K562 (cell line): ENCODE results near the gene CDK9. TPM values are rescaled to one million over a fixed set of nuclear protein-coding genes. Genes with fewer than 3 reads are reported as not detected.

ENCODE experiments used
- ATAC-seq: fragments of 200-7000 bp; cut with Tn5 transposase; 3 replicates; pipeline ENCODE4 v1.9.1; 2020; ENCODE audit warnings: moderate library complexity
- BruUV-seq: library from RNA; stranded (reverse); fragments of 400-500 nt; replicated peaks from 2 replicates; lab custom pipeline; 2021; lab: Mats Ljungman, UMichigan
- CTCF ChIA-PET: fragments of 300-600 bp; formaldehyde crosslinking; extraction: SDS; loops from one replicate; lab custom pipeline; 2021; ENCODE audit warnings: low intra/inter-chr PET ratio; lab: Yijun Ruan, JAX
- POLR2A ChIA-PET: fragments of 300-600, 350-650 bp; sonication (Branson Sonifier 250); formaldehyde crosslinking; extraction: SDS; loops from one replicate; lab custom pipeline; 2021; ENCODE audit warnings: antibody characterized with exemption, inconsistent platforms; lab: Yijun Ruan, JAX
- DNase-seq, 4 experiments: peaks; one replicate each; pipeline versions ENCODE4 v3.0.0 to v3.0.0-alpha.2; 2011 to 2018; ENCODE audit warnings: low spot score in 3 of 4, mixed read lengths in 3 of 4; ENCODE audit errors: extremely low read depth in 1 of 4
- FAIRE-seq: peaks from 2 replicates; lab custom pipeline; 2011; peaks lifted over from hg19 to GRCh38; lab: Jason Lieb, UNC
- H2AFZ ChIP-seq: 2 replicates; pipeline ENCODE4 v1.6.0; 2011; ENCODE audit warnings: low read depth, low read length, control low read depth, inconsistent platforms
- H3K27ac ChIP-seq: fragments of 200-600 bp; 3 replicates; pipeline ENCODE4 v1.8.0; 2011; ENCODE audit warnings: low read depth, mild to moderate bottlenecking, control low read depth, inconsistent platforms, low read length, moderate library complexity, mixed read lengths; ENCODE audit errors: extremely low read depth
- H3K27me3 ChIP-seq, 2 experiments: fragments of 300-600 bp in 1 of 2; 2 replicates in 1 of 2; 3 replicates in 1 of 2; pipeline versions ENCODE4 v1.6.0 to v1.8.0; 2011; ENCODE audit warnings: inconsistent platforms in 2 of 2, low read length in 2 of 2, mild to moderate bottlenecking in 1 of 2, mixed read lengths in 1 of 2, moderate library complexity in 1 of 2; ENCODE audit not compliant: control insufficient read depth in 2 of 2, insufficient read depth in 2 of 2
- H3K36me3 ChIP-seq: fragments of 300-600 bp; 3 replicates; pipeline ENCODE4 v1.8.0; 2011; ENCODE audit warnings: mild to moderate bottlenecking, low read length, inconsistent platforms; ENCODE audit not compliant: control insufficient read depth, insufficient read depth
- H3K4me1 ChIP-seq, 2 experiments: fragments of 200-600 bp in 1 of 2; replicated peaks in 1 of 2; 2 replicates in 1 of 2; 3 replicates in 1 of 2; pipeline versions ENCODE4 v1.5.1 to v1.8.0; 2011; ENCODE audit warnings: inconsistent platforms in 2 of 2, low read length in 2 of 2, mild to moderate bottlenecking in 1 of 2, mixed read lengths in 1 of 2, moderate library complexity in 1 of 2; ENCODE audit not compliant: control insufficient read depth in 2 of 2, insufficient read depth in 2 of 2
- H3K4me2 ChIP-seq: 2 replicates; pipeline ENCODE4 v1.6.1; 2011; ENCODE audit warnings: low read length, control low read depth, inconsistent platforms, mixed read lengths; ENCODE audit not compliant: insufficient read depth
- H3K4me3 ChIP-seq: fragments of 200-600 bp; sonication (generic), shearing (Covaris generic); 2 replicates; pipeline ENCODE4 v1.5.1; 2016; ENCODE audit warnings: control low read depth, inconsistent platforms
- H3K79me2 ChIP-seq: fragments of 200-600 bp; 3 replicates; pipeline ENCODE4 v1.8.0; 2011; ENCODE audit warnings: low read length, inconsistent platforms; ENCODE audit not compliant: control insufficient read depth, insufficient read depth
- H3K9ac ChIP-seq, 2 experiments: 2 replicates each; pipeline versions ENCODE4 v1.6.0 to v1.6.1; 2011; ENCODE audit warnings: low read depth in 2 of 2, low read length in 2 of 2, control low read depth in 1 of 2, inconsistent platforms in 1 of 2, mild to moderate bottlenecking in 1 of 2, mixed read lengths in 1 of 2; ENCODE audit not compliant: insufficient read depth in 1 of 2
- H3K9me1 ChIP-seq: one replicate; pipeline ENCODE4 v1.6.0; 2011; ENCODE audit warnings: inconsistent platforms, mild to moderate bottlenecking, low read length, moderate library complexity; ENCODE audit not compliant: control insufficient read depth, insufficient read depth
- H3K9me3 ChIP-seq: replicated peaks from 2 replicates; pipeline ENCODE4 v1.5.1; 2011; ENCODE audit warnings: low read depth, low read length, inconsistent platforms; ENCODE audit not compliant: control insufficient read depth, insufficient read depth
- H4K20me1 ChIP-seq: replicated peaks from 2 replicates; pipeline ENCODE4 v1.6.1; 2011; ENCODE audit warnings: low read length, inconsistent platforms, mixed read lengths; ENCODE audit not compliant: control insufficient read depth, insufficient read depth
- BHLHE40 ChIP-seq: IDR thresholded peaks from 2 replicates; pipeline ENCODE4 v1.6.1; 2011; ENCODE audit warnings: low read length, improper control_type of control experiment
- DIDO1 ChIP-seq: fragments of 450-650 bp; IDR thresholded peaks from 2 replicates; pipeline ENCODE4 v1.6.1; 2016; ENCODE audit warnings: low read depth, missing biosample characterization, missing genetic modification characterization
- IRF9 ChIP-seq: fragments of 450-650 bp; IDR thresholded peaks from 2 replicates; pipeline ENCODE4 v1.6.1; 2016; ENCODE audit warnings: missing biosample characterization, missing genetic modification characterization
- MAX ChIP-seq: sonication (generic); formaldehyde crosslinking; IDR thresholded peaks from 2 replicates; pipeline ENCODE4 v1.9.0; 2022; ENCODE audit warnings: mild to moderate bottlenecking, missing genetic modification reagents
- POLR3A ChIP-seq: IDR thresholded peaks from 2 replicates; pipeline ENCODE4 v1.6.1; 2011; ENCODE audit warnings: borderline replicate concordance, mild to moderate bottlenecking, moderate library complexity; ENCODE audit not compliant: insufficient read length, insufficient read depth; ENCODE audit errors: extremely low read depth
- USF1 ChIP-seq: sonication (generic); formaldehyde crosslinking; IDR thresholded peaks from 2 replicates; pipeline ENCODE4 v1.9.0; 2022; ENCODE audit warnings: mild to moderate bottlenecking, missing genetic modification reagents
- ZNF140 ChIP-seq: fragments of 250-450 bp; sonication (Bioruptor Pico); IDR thresholded peaks from 2 replicates; pipeline ENCODE4 v1.8.0; 2021; ENCODE audit warnings: moderate library complexity, mild to moderate bottlenecking, inconsistent platforms
- WGBS: fragments of 100-300 bp; shearing (Covaris generic); methylation state at CpG from one replicate; pipeline ENCODE4 v1.1.6; 2016; ENCODE audit warnings: low coverage, mixed read lengths; ENCODE audit not compliant: insufficient coverage; ENCODE audit errors: missing lambda C conversion rate; 5-methylcytosine and 5-hydroxymethylcytosine counted together
- in situ Hi-C: fragments of 300-500 bp; cut with MboI; formaldehyde crosslinking; loops from 4 replicates; pipeline ENCODE4 v1.15.0; 2018; ENCODE audit warnings: inconsistent platforms, mixed read lengths
- intact Hi-C: fragments of 100-400 bp; cut with micrococcal nuclease; formaldehyde crosslinking; loops from 2 replicates; pipeline ENCODE4 v1.14.2; 2022
- polyA plus RNA-seq, 8 experiments: library from polyadenylated mRNA; depleted of rRNA in 4 of 8; stranded (reverse) in 5 of 8; unstranded in 3 of 8; fragments of >200 nt; fragmentation: Nextera tagmentation in 2 of 8; fragmentation: Illumina TruSeq in 1 of 8; extraction: Ambion mirVana in 2 of 8; extraction: Trizol in 1 of 8; gene quantifications; 2 replicates each; pipeline versions ENCODE4 v1.2.1 to v1.2.3, GENCODE V29; 2011 to 2014; ENCODE audit warnings: inconsistent platforms in 1 of 8, missing spikeins in 1 of 8
- total RNA-seq, 7 experiments: library from RNA; depleted of rRNA in 6 of 7; stranded (reverse); fragments of >200 nt in 6 of 7; fragmentation: Illumina TruSeq in 2 of 7; extraction: Trizol in 2 of 7; gene quantifications; 2 replicates each; pipeline versions ENCODE4 v1.2.1 to v1.2.3, GENCODE V29; 2011 to 2021; ENCODE audit warnings: low replicate concordance in 1 of 7

The CDK9 gene
- total and polyA plus RNA-seq, 9 of the 15 experiments (the other 6 are each of a cell fraction or from before 2014, with no cell fraction given): 4.2 to 78.6 (median 33.0) TPM

GRCh38 chr9:127749090-127749787, 36.6 kb upstream of the CDK9 start:
- Histone ChIP-seq H3K27me3 (peaks cover 9 to 54% of the 10 kb centered on the region in 2 experiments; a peak in 3 of 5 replicates), H4K20me1 (peaks cover 23% of the 10 kb centered on the region), H3K9me1 (no peaks in the 10 kb centered on the region), H3K36me3 (no peaks in the 10 kb centered on the region), H3K4me1 (peaks cover 0 to 24% of the 10 kb centered on the region in 2 experiments; a peak in 2 of 5 replicates), H3K4me3 (no peak overlapping the region), H3K27ac (no peak overlapping the region), H3K9me3 (no peaks in the 10 kb centered on the region), H3K4me2 (no peak overlapping the region), H3K9ac (peak overlapping the region in 1 of 2 experiments; percentile 43; a peak in 2 of 4 replicates), H2AFZ (no peak overlapping the region), H3K79me2 (no peaks in the 10 kb centered on the region)
- 9% methylated on average over 25 of the region's 26 CpGs for WGBS
- no peak for TF ChIP-seq ZNF140 (CRISPR knock-in tag)
- no peak for TF ChIP-seq IRF9 (tag)
- peak; percentile 31; the same call in 1 of the 2 replicates for TF ChIP-seq MAX
- TF ChIP-seq BHLHE40: peak; percentile 71
- TF ChIP-seq USF1 (CRISPR knock-in tag): peak; percentile 48; the same call in 1 of the 2 replicates
- TF ChIP-seq DIDO1: no peak
- no peak for TF ChIP-seq POLR3A
- POLR2A ChIA-PET: no interaction called here
- ATAC-seq (no peak), FAIRE-seq (no peak), DNase-seq (no peak)
- CTCF ChIA-PET: no interaction called here
- intact Hi-C loops: no loop called here
- in situ Hi-C loops: no loop called here
- BruUV-seq: no TSS peak
